ENCODE results near the gene PDCD1.
"Not testable (repeated sequence)": the region's sequence is repeated elsewhere in the genome, so short reads cannot be mapped to it uniquely, and the experiment has no call there.

The PDCD1 gene

GRCh38 chr2:241811201-241811951 is 47.3 kb downstream of the PDCD1 start:
- no peak for DNase-seq

- DNase-seq = no peak
Observed at GRCh38 chr2:241810307-241811200, 48.1 kb downstream of the PDCD1 start.

GRCh38 chr2:241809383-241810306 is 49.0 kb downstream of the PDCD1 start:
- no peak for DNase-seq

GRCh38 chr2:241808721-241809382 is 49.8 kb downstream of the PDCD1 start, which contains the start of gene NEU4:
Gene NEU4, plus strand, starts transcription at chr2:241809193. Its CDS starts 5,292 bp downstream, at chr2:241814485.
- no peak for DNase-seq

- DNase-seq = no peak
Observed at GRCh38 chr2:241808051-241808720, 50.5 kb downstream of the PDCD1 start.

- not testable (repeated sequence) for DNase-seq
Observed at GRCh38 chr2:241806217-241806616, 52.5 kb downstream of the PDCD1 start.

GRCh38 chr2:241804326-241805229 is 54.1 kb downstream of the PDCD1 start:
- DNase-seq = no peak

GRCh38 chr2:241803387-241804325 is 55.0 kb downstream of the PDCD1 start:
- no peak for DNase-seq

GRCh38 chr2:241802421-241803318 is 56.0 kb downstream of the PDCD1 start:
- no peak for DNase-seq

- no peak for DNase-seq
Observed at GRCh38 chr2:241801611-241802420, 56.9 kb downstream of the PDCD1 start.

GRCh38 chr2:241800198-241800903 is 58.3 kb downstream of the PDCD1 start:
- DNase-seq = not testable (repeated sequence)
